HG03521 (cell line): ENCODE data around the gene CEP95.
"Not testable (repeated sequence)": the region's sequence is repeated elsewhere in the genome, so short reads cannot be mapped to it uniquely, and the experiment has no call there.

Source experiments
- ATAC-seq: cut with Tn5 transposase; IDR thresholded peaks from one replicate; pipeline ENCODE4 v1.9.1; 2021; ENCODE audit warnings: mild to moderate bottlenecking, moderate library complexity; ENCODE audit not compliant: unreplicated experiment

The CEP95 gene

GRCh38 chr17:64506576-64507412 lies at the start of gene CEP95:
CEP95 (plus strand) TSS chr17:64506977; CDS start chr17:64507098, 121 bp downstream.
- peak; percentile 55 for ATAC-seq

GRCh38 chr17:64457156-64457555 lies 49.6 kb upstream of the CEP95 start:
- no peak for ATAC-seq

GRCh38 chr17:64458756-64459155 lies 48.0 kb upstream of the CEP95 start:
- ATAC-seq, result no peak

DNA sequence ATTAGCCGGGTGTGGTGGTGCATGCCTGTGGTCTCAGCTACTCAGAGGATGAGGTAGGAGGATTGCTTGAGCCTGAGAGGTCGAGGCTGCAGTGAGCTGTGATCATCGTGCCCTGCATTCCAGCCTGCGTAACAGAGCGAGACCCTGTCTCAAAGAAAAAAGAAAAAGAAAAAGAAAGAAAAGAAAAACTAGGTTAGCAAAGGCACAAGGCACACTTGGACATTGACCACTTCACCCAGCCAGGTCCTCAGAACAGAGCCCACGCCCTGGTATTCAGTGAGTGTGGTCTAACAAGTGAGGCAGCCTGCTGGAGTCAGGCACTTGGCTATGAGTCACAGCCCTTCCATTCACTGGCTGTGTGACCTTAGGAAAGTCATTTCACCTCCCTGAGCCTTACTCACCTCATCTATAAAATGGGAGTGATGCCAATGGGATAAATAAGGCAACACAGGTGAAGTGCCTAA lies 47.5 kb upstream of the CEP95 start:
- no peak for ATAC-seq

- not testable (repeated sequence) for ATAC-seq
Measured at GRCh38 chr17:64459818-64460217, 47.0 kb upstream of the CEP95 start.

DNA sequence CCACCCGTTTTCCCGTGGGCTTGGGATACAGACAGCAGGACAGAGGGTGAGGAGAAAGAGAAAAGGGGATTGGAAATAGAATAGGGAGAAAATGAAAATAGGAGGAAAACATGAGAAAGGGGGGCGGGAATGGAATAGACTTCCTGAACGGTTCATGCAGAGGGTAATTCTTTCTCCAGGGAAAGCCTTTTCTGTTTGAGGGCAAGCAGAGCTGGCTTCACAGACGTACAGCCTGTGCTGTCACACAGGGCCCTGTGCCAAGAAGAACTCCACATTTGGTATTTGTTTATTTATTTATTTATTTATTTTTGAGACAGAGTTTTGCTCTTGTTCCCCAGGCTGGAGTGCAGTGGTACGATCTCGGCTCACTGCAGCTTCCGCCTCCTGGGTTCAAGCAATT lies 45.8 kb upstream of the CEP95 start:
- no peak for ATAC-seq

- ATAC-seq, result no peak
Measured at GRCh38 chr17:64461788-64462187, 45.0 kb upstream of the CEP95 start.

DNA sequence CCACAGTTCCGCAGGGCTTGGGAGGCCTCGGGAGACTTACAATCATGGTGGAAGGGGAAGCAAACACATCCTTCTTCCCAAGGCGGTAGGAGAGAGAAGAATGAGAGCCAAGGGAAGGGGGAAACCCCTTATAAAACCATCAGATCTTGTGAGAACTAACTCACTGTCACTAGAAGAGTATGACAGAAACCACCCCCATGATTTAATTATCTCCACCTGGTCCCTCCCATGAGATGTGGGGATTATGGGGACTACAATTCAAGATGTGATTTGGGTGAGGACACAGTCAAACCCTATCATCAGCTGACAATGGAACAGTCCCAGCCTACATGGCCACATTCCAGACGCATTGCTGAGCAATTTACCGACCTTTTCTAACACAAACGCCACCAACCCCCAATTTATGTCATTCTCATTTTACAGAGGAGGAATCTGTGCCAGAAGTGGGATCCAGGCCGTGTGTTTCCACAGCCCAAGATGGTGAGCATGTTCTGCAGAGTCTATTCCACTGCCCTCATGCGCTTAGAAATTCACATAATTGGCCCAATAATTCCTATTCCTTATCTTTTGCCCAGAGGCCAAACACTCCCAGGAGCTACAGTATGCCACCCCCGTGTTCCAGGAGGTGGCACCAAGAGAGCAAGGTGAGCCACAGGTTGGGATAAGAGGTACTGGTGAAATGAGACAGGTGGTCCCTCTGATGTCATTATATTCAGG lies 40.6 kb upstream of the CEP95 start:
- ATAC-seq, result no peak

DNA sequence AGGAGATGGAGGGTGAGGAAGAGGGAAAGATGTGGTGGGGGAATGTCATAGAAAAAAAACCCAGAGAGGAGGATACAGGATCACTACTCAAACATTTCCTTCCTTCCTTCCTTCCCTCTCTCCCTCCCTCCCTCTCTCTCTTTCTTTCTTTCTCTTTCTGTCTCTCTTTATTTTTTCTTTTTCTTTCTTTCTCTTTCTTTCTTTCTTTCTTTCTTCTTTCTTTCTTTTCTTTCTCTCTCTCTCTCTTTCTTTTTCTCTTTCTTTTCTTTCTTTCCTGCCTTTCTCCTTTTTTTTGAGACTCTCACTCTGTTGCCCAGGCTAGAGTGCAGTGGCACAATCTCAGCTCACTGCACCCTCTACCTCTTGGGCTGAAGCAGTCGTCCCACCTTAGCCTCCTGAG lies 39.9 kb upstream of the CEP95 start:
- ATAC-seq, result not testable (repeated sequence)

- ATAC-seq, result no peak
Measured at GRCh38 chr17:64470625-64471024, 36.2 kb upstream of the CEP95 start.

- no peak for ATAC-seq
Measured at GRCh38 chr17:64471440-64471839, 35.3 kb upstream of the CEP95 start.

DNA sequence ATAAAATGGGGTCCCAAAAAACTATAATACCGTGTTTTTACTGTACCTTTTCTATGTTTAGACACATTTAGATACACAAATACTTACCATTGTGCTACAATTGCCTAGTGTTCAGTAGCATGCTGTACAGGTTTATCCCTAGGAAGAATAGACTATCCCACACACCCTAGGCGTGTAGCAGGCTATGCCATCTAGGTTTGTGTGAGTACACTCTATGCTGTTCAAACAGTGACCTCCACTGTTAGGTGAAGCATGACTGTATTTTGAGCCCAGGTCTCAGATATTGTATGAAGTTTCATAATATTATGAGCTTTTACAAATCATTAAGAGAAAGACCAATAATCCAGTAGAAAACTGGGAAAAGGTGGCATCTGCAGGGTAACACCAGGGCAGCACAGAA lies 34.2 kb upstream of the CEP95 start:
- ATAC-seq, result no peak

DNA sequence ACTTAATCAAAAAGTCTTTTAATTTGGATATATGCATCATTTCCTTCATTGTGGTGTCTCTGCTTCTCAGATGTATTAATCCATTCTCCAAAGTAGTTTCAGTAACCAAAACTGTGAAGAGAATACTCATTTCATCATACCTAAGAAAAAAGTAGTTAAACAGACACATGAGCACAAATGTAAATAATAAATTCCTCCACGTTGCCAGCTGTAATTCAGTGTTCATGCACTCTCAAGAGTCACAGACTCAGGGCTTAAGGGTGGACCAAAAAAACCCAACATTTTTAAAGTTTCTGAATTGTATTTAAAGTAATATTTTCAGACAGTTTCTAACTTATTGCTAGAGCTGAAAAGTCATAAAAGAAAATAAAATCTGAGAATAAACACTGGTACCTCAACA lies 28.9 kb upstream of the CEP95 start:
- no peak for ATAC-seq

GRCh38 chr17:64480951-64481350 lies 25.8 kb upstream of the CEP95 start:
- ATAC-seq, result no peak

DNA sequence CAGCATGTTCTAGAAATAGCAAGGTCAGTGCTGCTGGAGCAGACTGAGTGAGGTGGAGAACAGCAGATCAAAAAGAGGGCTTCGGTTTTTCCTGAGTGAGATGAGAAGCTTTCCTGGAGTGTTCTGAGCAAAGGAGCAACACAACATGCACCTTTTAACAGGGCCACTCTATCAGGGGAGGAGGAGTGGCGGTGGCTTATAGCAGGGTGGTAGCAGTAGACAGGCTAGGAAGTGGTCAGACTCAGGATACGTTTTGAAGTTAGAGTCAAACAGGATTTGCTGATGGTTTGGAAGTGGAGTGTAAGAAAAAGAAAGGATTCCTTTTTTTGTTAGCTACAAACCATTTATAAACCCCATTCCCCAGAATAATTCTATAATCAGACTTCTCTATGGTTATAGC lies 22.4 kb upstream of the CEP95 start:
- ATAC-seq, result no peak

GRCh38 chr17:64488301-64488700 lies 18.5 kb upstream of the CEP95 start:
- ATAC-seq, result no peak

DNA sequence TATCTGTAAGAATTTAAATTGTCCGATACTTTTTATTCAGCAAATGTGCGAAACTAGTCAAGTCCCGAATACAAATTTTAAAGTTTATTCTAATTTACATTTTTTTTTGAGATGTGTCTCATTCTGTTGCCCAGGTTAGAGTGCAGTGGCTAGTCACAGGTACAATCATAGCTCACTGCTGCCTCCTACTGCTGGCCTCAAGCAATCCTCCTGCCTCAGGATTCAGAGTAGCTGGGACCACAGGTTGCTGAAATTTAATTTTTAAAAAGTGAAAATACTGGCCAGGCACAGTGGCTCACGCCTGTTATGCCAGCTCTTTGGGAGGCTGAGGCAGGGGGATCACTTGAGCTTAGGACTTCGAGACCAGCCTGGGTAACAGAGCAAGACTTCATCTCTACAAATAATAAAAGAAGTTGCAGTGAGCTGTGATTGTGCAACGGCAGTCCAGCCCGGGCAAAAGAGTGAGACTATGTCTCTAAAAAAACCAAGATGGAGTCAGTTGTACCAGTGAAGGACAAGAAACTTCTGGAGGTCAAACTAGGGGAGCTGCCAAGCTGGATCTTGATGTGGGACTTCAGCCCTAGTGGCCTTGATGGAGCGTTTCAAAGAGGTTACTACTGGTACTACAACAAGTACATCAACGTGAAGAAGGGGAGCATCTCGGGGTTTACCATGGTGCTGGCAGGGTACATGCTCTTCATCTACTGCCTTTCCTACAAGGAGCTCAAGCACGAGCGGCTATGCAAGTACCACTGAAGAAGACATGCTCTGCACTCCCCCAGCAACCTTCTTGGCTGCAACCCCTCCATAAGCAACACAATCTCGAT lies 15.5 kb upstream of the CEP95 start:
- ATAC-seq, result no peak

GRCh38 chr17:64491994-64492393 lies 14.8 kb upstream of the CEP95 start:
- no peak for ATAC-seq

DNA sequence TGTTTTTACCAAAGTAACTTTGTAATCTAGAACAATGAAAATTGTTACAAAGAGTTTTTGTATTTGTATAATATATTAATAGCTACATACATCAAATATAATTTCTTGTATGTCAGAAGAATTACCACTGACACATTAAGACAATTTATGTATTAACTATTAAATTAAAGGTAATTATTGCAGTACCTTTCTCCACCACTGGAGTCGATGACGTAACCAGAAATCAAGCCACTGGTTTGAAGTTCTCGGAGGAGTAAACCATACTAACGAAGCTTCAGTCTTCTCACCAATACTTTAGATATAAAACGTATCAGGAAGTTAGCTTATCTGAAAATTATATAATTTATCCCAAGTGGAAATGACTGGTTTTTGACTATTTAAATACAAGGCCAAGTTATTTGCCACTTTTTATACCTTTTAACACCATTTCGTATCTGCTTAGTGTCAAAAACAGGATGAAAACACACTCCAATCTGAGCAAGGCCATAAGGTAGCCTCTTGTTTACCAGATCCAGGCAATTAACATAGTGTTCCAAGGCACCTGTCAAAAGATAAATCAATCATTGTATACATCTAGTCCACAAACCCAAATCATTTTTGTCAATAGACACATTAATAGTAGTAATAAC lies 14.2 kb upstream of the CEP95 start:
- ATAC-seq, result no peak

GRCh38 chr17:64494121-64494520 lies 12.7 kb upstream of the CEP95 start:
- no peak for ATAC-seq

GRCh38 chr17:64495300-64495699 lies 11.5 kb upstream of the CEP95 start:
- not testable (repeated sequence) for ATAC-seq
